ENCODE measurements around the gene INF2. TPM values are rescaled to one million over a fixed set of nuclear protein-coding genes. Genes with fewer than 3 reads are reported as not detected.

Gene INF2
- total and polyA plus RNA-seq, 9 of the 15 experiments (the other 6 are each of a cell fraction or from before 2014, with no cell fraction given): 0.56 to 31.3 (median 7.8) TPM

GRCh38 chr14:104677512-104678332 lies 11.7 kb upstream of the INF2 start (continued):
- TF ChIP-seq RREB1 (CRISPR knock-in tag; IDR thresholded peaks at IDR 0.05) (no peak), POLR2AphosphoS2 (IDR thresholded peaks at IDR 0.05; ENCODE audit: low read length) (no peak), TCF15 (CRISPR knock-in tag; IDR thresholded peaks at IDR 0.05) (no peak), MEF2A (IDR thresholded peaks at IDR 0.05; ENCODE audit: control insufficient read depth, low read depth, low read length) (no peak), ZNF274 (IDR thresholded peaks at IDR 0.05; ENCODE audit: borderline replicate concordance, low read depth, low read length) (no peak), HNRNPLL (IDR thresholded peaks at IDR 0.05; ENCODE audit: low read depth, low read length, poor library complexity, severe bottlenecking) (peak; percentile 35), DMBX1 (CRISPR knock-in tag; IDR thresholded peaks at IDR 0.05; ENCODE audit: borderline replicate concordance) (peak; percentile 7; the same call in 1 of the 2 replicates), HOXB6 (CRISPR knock-in tag; IDR thresholded peaks at IDR 0.05; ENCODE audit: borderline replicate concordance) (no peak), ZSCAN32 (CRISPR knock-in tag; IDR thresholded peaks at IDR 0.05) (no peak), RHOXF2B (CRISPR knock-in tag; conservative IDR thresholded peaks at IDR 0.05) (no peak), DLX4 (CRISPR knock-in tag; IDR thresholded peaks at IDR 0.05) (no peak), NBN (IDR thresholded peaks at IDR 0.05; ENCODE audit: low read depth) (0 out of 2 replicates have a peak, but pooled peaks have one; percentile 35), WHSC1 (IDR thresholded peaks at IDR 0.05; ENCODE audit: low read length) (no peak), GTF2F1 (IDR thresholded peaks at IDR 0.05; ENCODE audit: low read depth, low read length) (no peak), KLF1 (tag; IDR thresholded peaks at IDR 0.05) (no peak), TRIM28 (IDR thresholded peaks at IDR 0.05) (no peak), KLF13 (tag; IDR thresholded peaks at IDR 0.05; ENCODE audit: borderline replicate concordance, low read depth) (peak; percentile 77; the same call in 1 of the 2 replicates), ZNF778 (CRISPR knock-in tag; IDR thresholded peaks at IDR 0.05) (no peak), ARID1B (IDR thresholded peaks at IDR 0.05) (peak; percentile 71), TEAD1 (CRISPR knock-in tag; IDR thresholded peaks at IDR 0.05) (peak in 1 of 2 experiments; percentile 76; a peak in 1 of 4 replicates), ZNF668 (CRISPR knock-in tag; IDR thresholded peaks at IDR 0.05) (no peak), SLC30A9 (CRISPR knock-in tag; IDR thresholded peaks at IDR 0.05) (no peak), PRPF4 (IDR thresholded peaks at IDR 0.05; ENCODE audit: insufficient read depth, low read depth, low read length, poor library complexity, severe bottlenecking) (no peak)

Measured in K562 (cell line).